Left lobe of liver (tissue), 2 donors: Measurements from ENCODE around the gene CENPE. TPM values are rescaled to one million over a fixed set of nuclear protein-coding genes. Genes with fewer than 3 reads are reported as not detected.
A peak's percentile ranks its signal among the peaks of the same experiment; 100 is the strongest.
"Not testable (repeated sequence)": the region's sequence is repeated elsewhere in the genome, so short reads cannot be mapped to it uniquely, and the experiment has no call there.

Experiments
- ATAC-seq: fragments of 200-7000 bp; cut with Tn5 transposase; one replicate; pipeline ENCODE4 v1.9.1; 2020; ENCODE audit warnings: mild to moderate bottlenecking, moderate library complexity
- DNase-seq: peaks from one replicate; pipeline ENCODE4 v3.0.0-alpha.2; 2020; ENCODE audit warnings: low spot score
- total RNA-seq: library from RNA; stranded (reverse); gene quantifications from one replicate; pipeline ENCODE4 v1.2.1, GENCODE V29; 2021
- donor health status: DM: no; HTN: no; CAD: no; lungs with moderate emphysema.
- donor health status: DM: no; HTN: yes; CAD: no.

CENPE gene
- total RNA-seq: 0.53 TPM

- peak; percentile 97 for ATAC-seq
- DNase-seq: peak; percentile 84
These were observed at the start of gene CENPE for GRCh38 chr4:103198111-103198765. Gene CENPE (minus strand): TSS chr4:103198343. CDS start chr4:103198319, 24 bp downstream.

DNA sequence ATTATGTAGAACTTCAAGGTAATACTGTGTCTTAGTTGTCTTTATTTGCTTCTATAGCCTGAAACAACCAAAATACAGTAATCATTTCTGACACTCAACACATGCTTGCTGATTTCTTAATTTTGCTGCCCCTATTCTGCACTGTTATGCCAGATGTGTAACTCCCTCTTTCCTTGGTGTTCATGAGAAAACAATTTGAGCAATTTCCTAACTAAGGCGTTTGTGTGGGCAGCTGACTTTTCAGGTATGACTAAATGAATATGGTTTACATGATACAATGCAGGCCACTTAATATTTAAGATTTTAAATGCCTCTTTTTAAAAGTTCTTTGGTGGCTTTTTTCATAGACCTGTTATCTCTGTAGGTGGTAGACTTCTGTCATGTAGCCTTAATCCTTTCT is 46.1 kb upstream of the CENPE start:
- ATAC-seq (no peak), DNase-seq (no peak)

GRCh38 chr4:103230938-103231337 is 32.8 kb upstream of the CENPE start:
- not testable (repeated sequence) for ATAC-seq, DNase-seq

- DNase-seq, ATAC-seq: not testable (repeated sequence)
These were observed 25.4 kb upstream of the CENPE start for GRCh38 chr4:103223556-103223955.

DNA sequence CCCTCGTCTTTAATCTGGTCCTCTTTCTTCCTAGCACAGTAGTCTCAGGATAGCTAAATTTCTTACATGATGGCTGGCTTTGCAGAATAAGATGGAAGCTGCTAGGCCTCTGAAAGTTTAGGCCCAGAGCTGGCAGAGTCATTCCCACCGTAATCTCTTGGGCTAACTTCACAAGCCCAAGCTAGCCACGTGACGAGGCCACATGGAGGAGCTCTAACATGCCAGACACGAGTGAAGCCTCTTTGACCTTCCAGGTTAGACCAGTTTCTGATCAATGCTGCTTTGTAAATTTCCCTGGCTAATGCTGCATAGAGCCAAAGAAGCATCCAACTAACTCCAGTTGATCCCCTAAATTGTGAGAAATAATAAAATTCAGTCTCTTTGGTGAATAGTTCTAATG is 9.5 kb upstream of the CENPE start:
- DNase-seq (no peak), ATAC-seq (peak; percentile 70)

DNA sequence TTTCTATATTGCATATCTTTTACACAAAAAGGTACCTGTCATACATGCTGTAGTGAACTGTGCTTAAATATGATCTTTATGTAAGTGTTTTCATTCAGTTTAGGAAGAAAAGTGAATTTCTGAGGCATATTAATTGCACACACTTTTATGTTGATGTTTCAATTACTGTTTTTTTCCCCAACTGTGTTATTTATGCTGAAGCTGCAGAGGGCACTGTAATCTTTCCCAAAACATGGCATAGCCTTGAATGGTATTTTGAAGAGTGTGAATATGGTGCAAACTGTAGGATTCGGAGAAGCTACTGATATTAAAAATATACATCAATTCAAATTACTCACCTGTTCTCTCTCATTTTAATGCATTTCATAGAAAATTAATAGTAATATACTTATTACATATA is 6.0 kb upstream of the CENPE start:
- ATAC-seq (peak; percentile 64), DNase-seq (no peak)

GRCh38 chr4:103201724-103202123 is 3.6 kb upstream of the CENPE start:
- DNase-seq (no peak), ATAC-seq (no peak)

- DNase-seq (no peak), ATAC-seq (no peak)
These were observed 3.1 kb upstream of the CENPE start for GRCh38 chr4:103201253-103201652.

- DNase-seq: no peak
These were observed 866 bp upstream of the CENPE start for GRCh38 chr4:103199009-103199408.

DNA sequence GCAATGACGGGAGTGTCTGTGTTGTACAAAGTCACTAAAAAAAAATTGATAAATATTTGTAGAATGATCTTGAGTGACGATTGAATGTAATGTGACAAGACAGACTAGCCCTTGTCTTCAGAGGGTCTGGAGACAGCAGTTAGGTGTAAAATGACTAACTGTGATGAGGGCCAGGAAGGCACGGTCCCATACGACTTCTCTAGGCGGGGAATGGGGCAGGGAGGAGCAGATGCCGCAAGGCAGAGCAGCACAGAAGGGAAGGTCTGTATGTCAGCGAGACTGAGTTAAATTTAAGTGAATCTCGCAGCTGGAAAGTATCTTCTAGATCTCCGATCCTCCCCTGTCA is 405 bp downstream of the CENPE start:
- peak; percentile 51 for ATAC-seq
- no peak for DNase-seq

More at GRCh38 chr4:103199009-103199408, 866 bp upstream of the CENPE start:
- no peak for ATAC-seq

DNA sequence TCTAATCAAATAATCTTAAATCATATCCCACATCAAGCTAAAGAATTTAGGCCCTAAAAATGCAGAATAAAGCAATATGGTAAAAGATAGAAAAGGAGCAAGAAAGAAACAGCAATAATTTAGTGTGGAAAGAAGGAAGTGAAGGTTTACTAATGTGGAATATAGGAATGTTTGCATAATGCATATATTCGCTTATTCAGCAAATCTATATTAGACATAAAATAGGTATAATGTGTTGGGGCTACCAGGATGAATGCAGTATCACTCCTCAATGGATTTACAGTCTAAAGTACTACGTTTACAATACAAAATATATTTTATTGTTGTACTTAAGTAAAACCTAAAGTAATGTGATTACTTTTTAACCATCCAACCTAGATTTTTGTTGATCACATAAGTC is 4.7 kb downstream of the CENPE start:
- no peak for ATAC-seq

DNA sequence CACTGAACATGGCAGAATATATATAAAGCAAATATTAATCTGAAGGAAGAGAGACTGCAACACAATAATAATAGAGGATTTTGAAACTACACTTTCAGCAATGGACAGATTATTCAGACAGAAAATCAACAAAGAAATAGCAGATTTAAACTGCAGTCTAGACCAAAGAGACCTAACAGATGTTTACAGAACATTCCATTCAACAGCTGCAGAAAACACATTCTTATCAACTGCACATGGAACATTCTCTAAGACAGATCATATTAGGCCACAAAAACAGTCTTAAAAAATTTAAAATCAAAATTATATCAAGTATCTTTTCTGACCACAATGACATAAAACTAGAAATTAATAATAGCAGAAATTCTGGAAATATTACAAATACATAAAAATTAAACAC is 27.1 kb downstream of the CENPE start:
- DNase-seq: no peak
- ATAC-seq: no peak

More for the DNA sequence above, 4.7 kb downstream of the CENPE start:
- DNase-seq: no peak

DNA sequence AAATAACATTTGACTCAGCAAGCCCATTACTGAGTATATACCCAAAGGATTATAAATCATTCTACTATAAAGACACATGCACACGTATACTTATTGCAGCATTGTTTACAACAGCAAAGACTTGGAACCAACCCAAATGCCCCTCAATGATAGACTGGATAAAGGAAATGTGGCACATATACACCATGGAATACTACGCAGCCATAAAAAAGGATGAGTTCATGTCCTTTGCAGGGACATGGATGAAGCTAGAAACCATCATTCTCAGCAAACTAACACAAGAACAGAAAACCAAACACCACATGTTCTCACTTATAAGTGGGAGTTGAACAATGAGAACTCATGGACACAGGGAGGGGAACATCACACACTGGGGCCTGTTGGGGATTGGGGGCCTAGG is 28.4 kb downstream of the CENPE start:
- not testable (repeated sequence) for ATAC-seq, DNase-seq

DNA sequence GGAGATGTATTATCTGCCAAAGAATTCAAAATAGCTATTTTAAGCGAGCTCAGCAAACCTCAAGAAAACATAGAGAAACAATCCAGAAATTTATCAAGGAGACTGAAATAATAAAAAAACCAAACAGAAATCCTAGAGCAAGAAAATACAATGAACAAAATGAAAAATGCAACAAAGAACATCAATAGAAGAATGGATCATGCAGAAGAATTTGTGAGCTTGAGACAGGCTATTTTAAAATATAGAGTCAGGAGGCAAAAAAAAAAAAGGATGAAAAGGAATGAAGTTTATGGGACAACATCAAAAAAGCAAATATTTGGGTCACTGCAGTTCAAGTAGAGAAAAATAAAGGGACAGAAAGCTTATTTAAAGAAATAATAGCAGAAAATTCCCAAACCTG is 29.1 kb downstream of the CENPE start:
- no peak for ATAC-seq
- no peak for DNase-seq

DNA sequence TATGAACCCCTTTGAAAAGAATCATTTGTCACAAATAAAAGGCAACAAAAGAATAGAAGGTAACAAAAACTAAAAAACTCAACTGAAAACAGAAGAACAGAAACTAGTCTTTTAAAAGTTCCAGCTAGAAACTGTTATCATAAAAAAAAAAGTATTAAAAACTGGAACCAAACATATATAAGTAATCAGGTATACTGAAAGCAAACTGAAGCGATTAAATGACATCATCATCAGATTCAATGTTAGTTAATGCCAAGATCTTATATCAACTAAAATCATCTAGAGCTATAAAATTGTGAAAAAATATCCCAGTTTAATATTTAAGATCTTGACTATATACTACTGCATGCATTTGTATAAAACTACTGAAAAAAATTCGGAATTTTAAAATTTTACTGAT is 36.0 kb downstream of the CENPE start:
- ATAC-seq (no peak), DNase-seq (no peak)

- ATAC-seq: no peak
- DNase-seq: no peak
These were observed 39.4 kb downstream of the CENPE start for GRCh38 chr4:103158760-103159159.

DNA sequence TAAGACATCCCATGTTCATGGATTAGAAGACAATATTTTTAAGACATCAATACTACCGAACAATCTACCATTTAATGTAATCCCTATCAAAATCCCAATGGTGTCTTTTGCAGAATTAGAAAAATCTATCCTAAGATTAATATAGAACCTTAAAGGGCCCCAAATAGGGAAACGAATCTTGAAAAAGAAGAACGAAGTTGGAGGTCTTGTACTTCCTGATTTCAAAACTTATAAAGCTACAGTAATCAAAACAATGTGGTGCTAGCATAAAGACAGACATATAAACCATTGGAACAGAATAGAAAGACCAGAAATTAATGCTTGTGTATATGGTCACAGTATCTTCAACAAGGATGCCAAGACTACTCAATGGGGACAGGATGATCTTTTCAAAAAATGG is 42.0 kb downstream of the CENPE start:
- DNase-seq: no peak
- no peak for ATAC-seq

DNA sequence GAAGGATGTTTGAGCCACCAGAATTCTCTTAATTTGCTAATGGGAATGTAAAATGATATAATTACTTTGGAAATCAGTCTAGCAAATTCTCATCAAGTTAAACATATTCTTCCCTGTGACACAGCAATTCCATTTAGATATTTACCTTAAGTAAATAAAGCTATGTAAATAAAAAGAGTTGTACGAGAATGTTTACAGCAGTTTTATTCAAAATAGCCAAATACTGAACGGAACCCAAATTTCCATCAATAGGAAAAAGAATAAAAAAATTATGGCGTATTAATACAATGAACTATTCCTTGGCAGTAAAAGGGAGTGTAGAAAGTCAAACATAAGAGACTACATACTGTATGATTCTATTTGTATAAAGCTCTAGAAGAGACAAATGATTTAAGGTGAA is 45.8 kb downstream of the CENPE start:
- ATAC-seq: no peak
- no peak for DNase-seq

GRCh38 chr4:103150677-103151076 is 47.5 kb downstream of the CENPE start:
- ATAC-seq: no peak

DNA sequence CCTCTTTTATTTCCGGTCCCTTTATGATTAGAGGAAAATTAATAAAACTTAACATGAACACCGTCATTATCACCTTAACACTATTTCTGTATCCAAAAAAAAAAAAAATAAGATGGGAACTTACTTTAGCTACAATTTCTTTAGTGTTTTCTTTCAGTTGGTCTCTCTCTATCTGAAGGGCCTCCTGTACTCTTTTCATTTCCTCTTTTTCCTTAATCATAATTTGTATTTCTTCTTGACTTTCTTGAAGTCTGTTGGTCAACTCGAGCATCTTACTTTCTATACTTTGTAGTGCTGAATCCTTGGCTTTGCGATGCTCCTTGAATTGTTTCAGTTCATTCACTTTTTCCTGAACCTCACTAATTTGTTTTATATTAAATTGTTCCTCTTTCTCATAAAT is 53.2 kb downstream of the CENPE start:
- ATAC-seq (no peak), DNase-seq (no peak)

More at GRCh38 chr4:103150677-103151076, 47.5 kb downstream of the CENPE start:
- DNase-seq: no peak

DNA sequence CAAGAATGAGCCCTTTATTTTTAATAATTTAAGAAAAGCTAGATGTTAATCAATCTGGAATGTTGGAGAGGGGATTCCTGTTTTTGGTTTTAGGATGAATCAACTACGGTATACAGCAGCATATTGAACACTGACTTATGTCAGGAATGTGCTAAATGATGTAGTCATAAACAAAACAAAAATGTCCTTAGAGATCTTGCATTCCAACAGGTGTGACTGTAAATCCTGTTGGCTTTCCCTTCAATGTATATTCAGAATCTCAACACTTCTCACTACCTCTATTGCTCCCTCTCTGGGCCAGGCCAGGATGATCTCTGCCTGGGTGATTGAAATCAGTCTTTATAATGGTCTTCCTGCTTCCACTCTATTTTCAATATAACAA is 60.7 kb downstream of the CENPE start:
- no peak for ATAC-seq
- DNase-seq: no peak

- ATAC-seq: no peak
These were observed 61.3 kb downstream of the CENPE start for GRCh38 chr4:103136671-103137445.

GRCh38 chr4:103129174-103129573 is 69.0 kb downstream of the CENPE start:
- DNase-seq (no peak), ATAC-seq (no peak)

More at GRCh38 chr4:103136671-103137445, 61.3 kb downstream of the CENPE start:
- DNase-seq: no peak
